ENCODE measurements around the gene PTGS2.

DNA sequence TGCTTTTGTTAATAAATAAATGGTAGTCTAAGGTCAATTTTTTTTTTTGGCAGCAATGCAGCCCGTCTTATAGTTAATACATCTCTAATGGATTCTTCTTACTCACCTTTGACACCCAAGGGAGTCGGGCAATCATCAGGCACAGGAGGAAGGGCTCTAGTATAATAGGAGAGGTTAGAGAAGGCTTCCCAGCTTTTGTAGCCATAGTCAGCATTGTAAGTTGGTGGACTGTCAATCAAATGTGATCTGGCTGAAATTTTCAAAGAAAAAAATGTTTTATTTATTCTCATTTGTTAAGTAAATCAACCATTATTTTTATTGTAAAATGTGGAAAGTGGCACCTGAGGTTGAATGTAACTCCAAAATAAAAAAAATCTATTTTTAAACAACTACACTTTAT, 2.1 kb downstream of the PTGS2 start:
- TF ChIP-seq, protein P1, sequence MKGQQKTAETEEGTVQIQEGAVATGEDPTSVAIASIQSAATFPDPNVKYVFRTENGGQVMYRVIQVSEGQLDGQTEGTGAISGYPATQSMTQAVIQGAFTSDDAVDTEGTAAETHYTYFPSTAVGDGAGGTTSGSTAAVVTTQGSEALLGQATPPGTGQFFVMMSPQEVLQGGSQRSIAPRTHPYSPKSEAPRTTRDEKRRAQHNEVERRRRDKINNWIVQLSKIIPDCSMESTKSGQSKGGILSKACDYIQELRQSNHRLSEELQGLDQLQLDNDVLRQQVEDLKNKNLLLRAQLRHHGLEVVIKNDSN (IDR thresholded peaks at IDR 0.05; ENCODE audit: borderline replicate concordance, low read depth), result no peak
- TF ChIP-seq EZH2phosphoT487 (IDR thresholded peaks at IDR 0.05; ENCODE audit: borderline replicate concordance, low read depth) (no peak), RFX5 (IDR thresholded peaks at IDR 0.05; ENCODE audit: low read length) (no peak), POLR2AphosphoS5 (IDR thresholded peaks at IDR 0.05; ENCODE audit: low read depth, low read length) (no peak)

All from SK-N-SH (cell line).